ENCODE data around the gene CHAT.

DNA sequence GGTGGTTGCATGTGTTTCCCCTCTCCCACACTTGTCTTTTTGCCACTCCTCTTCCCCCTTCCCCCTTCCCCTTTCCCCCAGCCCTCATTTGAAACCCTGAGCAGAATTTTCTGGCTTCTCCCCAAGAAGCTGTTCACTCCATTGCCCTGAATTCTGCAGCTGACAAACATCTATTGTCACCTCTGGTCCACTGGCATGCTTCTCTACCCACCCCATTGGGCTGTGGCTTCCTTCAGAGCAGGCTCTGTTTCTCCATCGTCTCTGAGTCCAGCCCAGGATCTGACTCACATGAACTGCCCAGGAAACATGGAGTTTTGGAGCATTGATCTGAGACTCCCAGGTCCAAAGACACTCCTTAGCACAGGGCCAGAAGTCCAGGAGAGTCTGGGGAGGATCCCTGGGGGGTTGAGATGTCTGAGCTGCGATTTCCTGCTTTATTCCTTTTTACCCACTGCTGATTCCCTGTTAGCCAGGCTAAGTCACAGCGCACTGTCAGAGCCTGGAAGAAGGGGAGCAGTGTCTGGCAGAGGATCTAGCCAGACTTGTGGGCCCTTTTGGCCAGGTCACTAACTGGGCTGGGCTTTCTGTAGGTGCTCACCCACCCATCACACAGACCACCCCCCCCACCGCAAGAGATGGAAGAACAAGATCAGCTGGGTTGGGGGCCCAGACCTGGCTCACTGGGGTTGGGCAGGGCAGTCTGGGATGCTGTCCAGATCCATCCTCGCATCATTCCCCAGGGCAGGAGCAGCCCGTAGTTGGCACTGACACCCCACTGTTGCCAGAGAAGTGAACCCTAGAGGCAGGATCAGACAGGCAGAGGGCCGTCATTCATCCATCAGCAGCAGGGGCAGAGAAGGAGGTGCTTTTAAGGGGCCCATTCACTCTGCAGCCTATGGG is 3.5 kb downstream of the CHAT start:
- no peak for TF ChIP-seq POLR2A (IDR thresholded peaks at IDR 0.05; ENCODE audit: insufficient read depth in 1 of 2, low read depth in 2 of 2, low read length in 2 of 2)
- TF ChIP-seq TBP (CRISPR knock-in tag; IDR thresholded peaks at IDR 0.05) = no peak
- TF ChIP-seq ZNF564 (CRISPR knock-in tag; IDR thresholded peaks at IDR 0.05) = no peak
- TF ChIP-seq ZNF660 (CRISPR knock-in tag; IDR thresholded peaks at IDR 0.05; ENCODE audit: borderline replicate concordance, low read depth) = no peak
- TF ChIP-seq, protein P1, sequence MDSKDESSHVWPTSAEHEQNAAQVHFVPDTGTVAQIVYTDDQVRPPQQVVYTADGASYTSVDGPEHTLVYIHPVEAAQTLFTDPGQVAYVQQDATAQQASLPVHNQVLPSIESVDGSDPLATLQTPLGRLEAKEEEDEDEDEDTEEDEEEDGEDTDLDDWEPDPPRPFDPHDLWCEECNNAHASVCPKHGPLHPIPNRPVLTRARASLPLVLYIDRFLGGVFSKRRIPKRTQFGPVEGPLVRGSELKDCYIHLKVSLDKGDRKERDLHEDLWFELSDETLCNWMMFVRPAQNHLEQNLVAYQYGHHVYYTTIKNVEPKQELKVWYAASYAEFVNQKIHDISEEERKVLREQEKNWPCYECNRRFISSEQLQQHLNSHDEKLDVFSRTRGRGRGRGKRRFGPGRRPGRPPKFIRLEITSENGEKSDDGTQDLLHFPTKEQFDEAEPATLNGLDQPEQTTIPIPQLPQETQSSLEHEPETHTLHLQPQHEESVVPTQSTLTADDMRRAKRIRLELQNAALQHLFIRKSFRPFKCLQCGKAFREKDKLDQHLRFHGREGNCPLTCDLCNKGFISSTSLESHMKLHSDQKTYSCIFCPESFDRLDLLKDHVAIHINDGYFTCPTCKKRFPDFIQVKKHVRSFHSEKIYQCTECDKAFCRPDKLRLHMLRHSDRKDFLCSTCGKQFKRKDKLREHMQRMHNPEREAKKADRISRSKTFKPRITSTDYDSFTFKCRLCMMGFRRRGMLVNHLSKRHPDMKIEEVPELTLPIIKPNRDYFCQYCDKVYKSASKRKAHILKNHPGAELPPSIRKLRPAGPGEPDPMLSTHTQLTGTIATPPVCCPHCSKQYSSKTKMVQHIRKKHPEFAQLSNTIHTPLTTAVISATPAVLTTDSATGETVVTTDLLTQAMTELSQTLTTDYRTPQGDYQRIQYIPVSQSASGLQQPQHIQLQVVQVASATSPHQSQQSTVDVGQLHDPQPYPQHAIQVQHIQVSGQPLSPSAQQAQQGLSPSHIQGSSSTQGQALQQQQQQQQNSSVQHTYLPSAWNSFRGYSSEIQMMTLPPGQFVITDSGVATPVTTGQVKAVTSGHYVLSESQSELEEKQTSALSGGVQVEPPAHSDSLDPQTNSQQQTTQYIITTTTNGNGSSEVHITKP (CRISPR knock-in tag; IDR thresholded peaks at IDR 0.05; ENCODE audit: low read depth) = no peak
- TF ChIP-seq RFX5 (IDR thresholded peaks at IDR 0.05; ENCODE audit: low read depth, low read length) = no peak
- TF ChIP-seq GABPA (IDR thresholded peaks at IDR 0.05; ENCODE audit: low read depth, low read length) = no peak
- no peak for TF ChIP-seq GABPA (CRISPR knock-in tag; IDR thresholded peaks at IDR 0.05; ENCODE audit: low read depth)
- TF ChIP-seq, protein P2, sequence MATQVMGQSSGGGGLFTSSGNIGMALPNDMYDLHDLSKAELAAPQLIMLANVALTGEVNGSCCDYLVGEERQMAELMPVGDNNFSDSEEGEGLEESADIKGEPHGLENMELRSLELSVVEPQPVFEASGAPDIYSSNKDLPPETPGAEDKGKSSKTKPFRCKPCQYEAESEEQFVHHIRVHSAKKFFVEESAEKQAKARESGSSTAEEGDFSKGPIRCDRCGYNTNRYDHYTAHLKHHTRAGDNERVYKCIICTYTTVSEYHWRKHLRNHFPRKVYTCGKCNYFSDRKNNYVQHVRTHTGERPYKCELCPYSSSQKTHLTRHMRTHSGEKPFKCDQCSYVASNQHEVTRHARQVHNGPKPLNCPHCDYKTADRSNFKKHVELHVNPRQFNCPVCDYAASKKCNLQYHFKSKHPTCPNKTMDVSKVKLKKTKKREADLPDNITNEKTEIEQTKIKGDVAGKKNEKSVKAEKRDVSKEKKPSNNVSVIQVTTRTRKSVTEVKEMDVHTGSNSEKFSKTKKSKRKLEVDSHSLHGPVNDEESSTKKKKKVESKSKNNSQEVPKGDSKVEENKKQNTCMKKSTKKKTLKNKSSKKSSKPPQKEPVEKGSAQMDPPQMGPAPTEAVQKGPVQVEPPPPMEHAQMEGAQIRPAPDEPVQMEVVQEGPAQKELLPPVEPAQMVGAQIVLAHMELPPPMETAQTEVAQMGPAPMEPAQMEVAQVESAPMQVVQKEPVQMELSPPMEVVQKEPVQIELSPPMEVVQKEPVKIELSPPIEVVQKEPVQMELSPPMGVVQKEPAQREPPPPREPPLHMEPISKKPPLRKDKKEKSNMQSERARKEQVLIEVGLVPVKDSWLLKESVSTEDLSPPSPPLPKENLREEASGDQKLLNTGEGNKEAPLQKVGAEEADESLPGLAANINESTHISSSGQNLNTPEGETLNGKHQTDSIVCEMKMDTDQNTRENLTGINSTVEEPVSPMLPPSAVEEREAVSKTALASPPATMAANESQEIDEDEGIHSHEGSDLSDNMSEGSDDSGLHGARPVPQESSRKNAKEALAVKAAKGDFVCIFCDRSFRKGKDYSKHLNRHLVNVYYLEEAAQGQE (IDR thresholded peaks at IDR 0.05; ENCODE audit: borderline replicate concordance in 1 of 2, low read depth in 1 of 2, low read length in 2 of 2) = no peak
- no peak for TF ChIP-seq RBM22 (optimal IDR thresholded peaks at IDR 0.05; ENCODE audit: low read length)
- TF ChIP-seq NR2F2 (IDR thresholded peaks at IDR 0.05; ENCODE audit: borderline replicate concordance, low read depth) = no peak
- TF ChIP-seq, protein P3, sequence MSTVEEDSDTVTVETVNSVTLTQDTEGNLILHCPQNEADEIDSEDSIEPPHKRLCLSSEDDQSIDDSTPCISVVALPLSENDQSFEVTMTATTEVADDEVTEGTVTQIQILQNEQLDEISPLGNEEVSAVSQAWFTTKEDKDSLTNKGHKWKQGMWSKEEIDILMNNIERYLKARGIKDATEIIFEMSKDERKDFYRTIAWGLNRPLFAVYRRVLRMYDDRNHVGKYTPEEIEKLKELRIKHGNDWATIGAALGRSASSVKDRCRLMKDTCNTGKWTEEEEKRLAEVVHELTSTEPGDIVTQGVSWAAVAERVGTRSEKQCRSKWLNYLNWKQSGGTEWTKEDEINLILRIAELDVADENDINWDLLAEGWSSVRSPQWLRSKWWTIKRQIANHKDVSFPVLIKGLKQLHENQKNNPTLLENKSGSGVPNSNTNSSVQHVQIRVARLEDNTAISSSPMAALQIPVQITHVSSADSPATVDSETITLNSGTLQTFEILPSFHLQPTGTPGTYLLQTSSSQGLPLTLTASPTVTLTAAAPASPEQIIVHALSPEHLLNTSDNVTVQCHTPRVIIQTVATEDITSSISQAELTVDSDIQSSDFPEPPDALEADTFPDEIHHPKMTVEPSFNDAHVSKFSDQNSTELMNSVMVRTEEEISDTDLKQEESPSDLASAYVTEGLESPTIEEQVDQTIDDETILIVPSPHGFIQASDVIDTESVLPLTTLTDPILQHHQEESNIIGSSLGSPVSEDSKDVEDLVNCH (CRISPR knock-in tag; IDR thresholded peaks at IDR 0.05) = no peak

Data from HepG2 (cell line).